HCT116 (cell line): Measurements from ENCODE around the gene ELAC1.

Source experiments
- ATF3 ChIP-seq: IDR thresholded peaks from 2 replicates; pipeline ENCODE4 v1.6.1; 2012
- CEBPB ChIP-seq: IDR thresholded peaks from 2 replicates; pipeline ENCODE4 v1.6.1; 2012; ENCODE audit warnings: low read depth
- CTCF ChIP-seq, 3 experiments: fragments of 200-600 bp in 1 of 3; sonication (generic) in 1 of 3; IDR thresholded peaks in 2 of 3; conservative IDR thresholded peaks in 1 of 3; 2 replicates each; pipeline ENCODE4 v1.5.1; 2012 to 2017; ENCODE audit warnings: low read depth in 2 of 3, low read length in 2 of 3, antibody characterized with exemption in 1 of 3, borderline replicate concordance in 1 of 3, control low read depth in 1 of 3, mild to moderate bottlenecking in 1 of 3, mixed read lengths in 1 of 3, mixed run types in 1 of 3, moderate library complexity in 1 of 3; ENCODE audit not compliant: insufficient read depth in 1 of 3
- EZH2 ChIP-seq: fragments of 200-600 bp; sonication (generic); IDR thresholded peaks from 2 replicates; pipeline ENCODE4 v1.6.1; 2017; ENCODE audit warnings: antibody characterized with exemption, mixed run types
- EZH2phosphoT487 ChIP-seq: fragments of 200-600 bp; IDR thresholded peaks from 2 replicates; pipeline ENCODE4 v1.6.1; 2018; ENCODE audit warnings: antibody characterized with exemption, borderline replicate concordance
- POLR2A ChIP-seq: IDR thresholded peaks from 2 replicates; pipeline ENCODE4 v1.7.0; 2011; ENCODE audit warnings: borderline replicate concordance; ENCODE audit not compliant: insufficient read depth, insufficient read length; ENCODE audit errors: extremely low read depth
- POLR2AphosphoS5 ChIP-seq: IDR thresholded peaks from 2 replicates; pipeline ENCODE4 v1.6.1; 2011; ENCODE audit warnings: mild to moderate bottlenecking, low read depth, low read length, moderate library complexity
- RAD21 ChIP-seq: IDR thresholded peaks from 2 replicates; pipeline ENCODE4 v1.6.1; 2012; ENCODE audit warnings: low read depth, mild to moderate bottlenecking
- REST ChIP-seq: IDR thresholded peaks from 2 replicates; pipeline ENCODE4 v1.6.1; 2012; ENCODE audit warnings: low read depth
- TCF7L2 ChIP-seq: IDR thresholded peaks from 2 replicates; pipeline ENCODE4 v1.7.0; 2011; ENCODE audit warnings: borderline replicate concordance, inconsistent platforms; ENCODE audit not compliant: insufficient read depth, insufficient read length; ENCODE audit errors: extremely low read depth
- YY1 ChIP-seq: IDR thresholded peaks from 2 replicates; pipeline ENCODE4 v1.6.1; 2011; ENCODE audit warnings: low read length, low read depth, moderate library complexity, mild to moderate bottlenecking; ENCODE audit not compliant: insufficient replicate concordance; ENCODE audit errors: extremely low read depth
- ZBTB33 ChIP-seq: IDR thresholded peaks from 2 replicates; pipeline ENCODE4 v1.6.1; 2011; ENCODE audit warnings: mild to moderate bottlenecking, low read length, moderate library complexity; ENCODE audit not compliant: insufficient replicate concordance; ENCODE audit errors: extremely low read depth
- TF ChIP-seq, protein P1 (sequence below): IDR thresholded peaks from 2 replicates; pipeline ENCODE4 v1.6.1; 2012

DNA sequence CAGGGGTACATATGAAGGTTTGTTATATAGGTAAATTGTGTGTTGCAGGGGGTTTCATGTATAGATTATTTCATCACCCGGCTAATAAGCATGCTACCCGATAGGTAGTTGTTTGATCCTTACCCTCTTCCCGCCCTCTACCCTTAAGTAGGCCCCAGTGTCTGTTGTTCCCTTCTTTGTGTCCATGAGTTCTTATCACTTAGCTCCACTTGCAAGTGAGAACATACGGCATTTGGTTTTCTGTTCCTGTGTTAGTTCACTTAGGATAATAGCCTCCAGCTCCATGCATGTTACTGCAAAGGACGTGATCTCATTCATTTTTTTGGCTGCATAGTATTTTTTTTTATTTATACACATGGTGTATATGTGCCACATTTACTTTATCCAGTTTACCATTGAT, 34.2 kb upstream of the ELAC1 start:
- TF ChIP-seq EZH2 (no peak), CEBPB (no peak), CTCF (IDR thresholded peaks at IDR 0.05 in 2 of 3, conservative IDR thresholded peaks at IDR 0.05 in 1 of 3; ENCODE audit: borderline replicate concordance in 1 of 3, insufficient read depth in 1 of 3, low read depth in 2 of 3, low read length in 2 of 3) (no peak), POLR2A (no peak), TCF7L2 (no peak), EZH2phosphoT487 (no peak), POLR2AphosphoS5 (no peak), YY1 (no peak), RAD21 (no peak), ATF3 (no peak), ZBTB33 (no peak), REST (no peak)
- TF ChIP-seq, protein P1, sequence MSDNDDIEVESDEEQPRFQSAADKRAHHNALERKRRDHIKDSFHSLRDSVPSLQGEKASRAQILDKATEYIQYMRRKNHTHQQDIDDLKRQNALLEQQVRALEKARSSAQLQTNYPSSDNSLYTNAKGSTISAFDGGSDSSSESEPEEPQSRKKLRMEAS: no peak
